A172 (cell line): Measurements from ENCODE around the gene NAIF1. TPM values are rescaled to one million over a fixed set of nuclear protein-coding genes. Genes with fewer than 3 reads are reported as not detected.
A peak's percentile ranks its signal among the peaks of the same experiment; 100 is the strongest.
"Not testable (repeated sequence)": the region's sequence is repeated elsewhere in the genome, so short reads cannot be mapped to it uniquely, and the experiment has no call there.

Experiments used
- DNase-seq: peaks from one replicate; pipeline ENCODE4 v3.0.0-alpha.2; 2015; ENCODE audit warnings: low spot score
- total RNA-seq: library from RNA; depleted of rRNA; stranded (reverse); fragments of >200 nt; shearing (Covaris generic); gene quantifications from 2 replicates; pipeline ENCODE4 v1.2.3, GENCODE V29; 2014; rRNA removed

Gene NAIF1
- total RNA-seq: 14.1 and 15.7 TPM in 2 replicates

- DNase-seq: peak; percentile 100
These were observed at the start of gene NAIF1 for GRCh38 chr9:128066713-128067644. TSS of gene NAIF1 (minus strand) at chr9:128067320. CDS start at chr9:128067101, 219 bp downstream.

GRCh38 chr9:128116104-128117083, 49.3 kb upstream of the NAIF1 start:
- DNase-seq: no peak

GRCh38 chr9:128115187-128116103, 48.3 kb upstream of the NAIF1 start:
- DNase-seq: no peak

- no peak for DNase-seq
These were observed 47.4 kb upstream of the NAIF1 start for GRCh38 chr9:128114326-128115186.

GRCh38 chr9:128113526-128114325, 46.6 kb upstream of the NAIF1 start:
- DNase-seq: no peak

GRCh38 chr9:128111726-128112125, 44.6 kb upstream of the NAIF1 start:
- DNase-seq: not testable (repeated sequence)

GRCh38 chr9:128109050-128109709, 42.1 kb upstream of the NAIF1 start:
- DNase-seq: no peak

- no peak for DNase-seq
These were observed 41.3 kb upstream of the NAIF1 start for GRCh38 chr9:128108269-128109049.

GRCh38 chr9:128107468-128108268, 40.5 kb upstream of the NAIF1 start:
- no peak for DNase-seq

- DNase-seq: no peak
These were observed 39.9 kb upstream of the NAIF1 start for GRCh38 chr9:128106940-128107467.

GRCh38 chr9:128106181-128106939, 39.2 kb upstream of the NAIF1 start:
- no peak for DNase-seq

GRCh38 chr9:128105538-128106175, 38.5 kb upstream of the NAIF1 start:
- DNase-seq: no peak

GRCh38 chr9:128104171-128104618, 37.1 kb upstream of the NAIF1 start:
- peak; percentile 45 for DNase-seq

- DNase-seq: no peak
These were observed 36.5 kb upstream of the NAIF1 start for GRCh38 chr9:128103589-128103962.

GRCh38 chr9:128102861-128103588, 35.9 kb upstream of the NAIF1 start:
- no peak for DNase-seq
